ENCODE results near the gene OR2T27. TPM values are rescaled to one million over a fixed set of nuclear protein-coding genes. Genes with fewer than 3 reads are reported as not detected.

OR2T27 gene
- total and polyA plus RNA-seq, 9 of the 15 experiments (the other 6 are each of a cell fraction or from before 2014, with no cell fraction given) = not detected

DNA sequence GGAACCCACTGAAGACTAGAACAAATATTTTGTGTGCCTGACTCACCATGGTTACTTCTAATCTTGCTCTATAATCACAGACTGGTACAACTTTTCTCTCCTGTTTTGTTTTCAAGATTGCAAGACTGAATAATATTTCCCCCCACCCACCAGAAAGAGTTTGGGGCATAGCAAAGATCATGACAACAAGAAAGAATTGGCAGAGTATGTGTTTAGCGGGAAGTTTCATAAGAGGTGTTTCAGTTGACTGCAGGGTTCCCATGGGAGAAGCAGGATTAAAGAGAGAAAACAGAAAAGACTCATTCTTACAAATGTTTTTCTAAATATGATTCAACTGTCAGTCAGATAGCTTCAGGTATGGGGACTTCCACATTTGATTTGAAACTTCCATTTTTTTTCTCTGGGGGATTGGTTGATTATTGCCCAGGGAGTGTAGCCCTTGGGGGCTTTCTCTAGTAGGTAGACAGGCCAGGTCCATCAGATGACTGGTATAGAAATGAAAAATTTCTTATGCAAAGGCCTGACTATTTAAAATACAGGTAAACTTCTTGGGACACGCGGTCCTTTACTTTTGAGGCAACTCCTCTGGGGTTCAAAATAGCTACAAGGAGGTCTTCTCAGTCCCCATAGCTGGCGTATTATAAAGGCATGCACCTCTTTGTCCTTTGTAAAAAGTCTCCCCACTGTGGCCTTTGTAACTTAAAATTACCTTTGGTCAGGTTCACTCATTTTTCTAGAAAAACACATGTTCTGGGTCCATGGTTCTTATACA is 33.4 kb upstream of the OR2T27 start:
- Histone ChIP-seq H3K4me1 (replicated peaks in 1 of 2; ENCODE audit: control insufficient read depth in 2 of 2, insufficient read depth in 2 of 2, low read length in 2 of 2) (peaks cover 0 to 9% of the 10 kb centered on the region in 2 experiments; a peak in 3 of 5 replicates), H3K9me3 (replicated peaks; ENCODE audit: control insufficient read depth, insufficient read depth, low read depth, low read length) (no peaks in the 10 kb centered on the region), H3K9ac (ENCODE audit: insufficient read depth in 1 of 2, low read depth in 2 of 2, low read length in 2 of 2) (no peak overlapping the region), H4K20me1 (replicated peaks; ENCODE audit: control insufficient read depth, insufficient read depth, low read length) (no peaks in the 10 kb centered on the region), H3K27ac (ENCODE audit: extremely low read depth, low read depth, low read length) (no peak overlapping the region), H3K27me3 (ENCODE audit: control insufficient read depth in 2 of 2, insufficient read depth in 2 of 2, low read length in 2 of 2) (0 out of 5 replicates have a peak, but pooled peaks cover 0 to 5% of the 10 kb centered on the region in 2 experiments), H3K9me1 (ENCODE audit: control insufficient read depth, insufficient read depth, low read length) (no peaks in the 10 kb centered on the region), H3K79me2 (ENCODE audit: control insufficient read depth, insufficient read depth, low read length) (no peaks in the 10 kb centered on the region), H3K4me2 (ENCODE audit: insufficient read depth, low read length) (no peak overlapping the region), H2AFZ (ENCODE audit: low read depth, low read length) (no peak overlapping the region), H3K36me3 (ENCODE audit: control insufficient read depth, insufficient read depth, low read length) (no peaks in the 10 kb centered on the region), H3K4me3 (no peak overlapping the region)
- intact Hi-C loops (cut with micrococcal nuclease) (loop anchor here (10.0 kb wide), 1 partner anchor 754 kb away; no protein-coding TSS in a partner anchor), in situ Hi-C loops (cut with MboI) (no loop called here)
- ChIA-PET POLR2A (no interaction called here), CTCF (ENCODE audit: low intra/inter-chr PET ratio) (no interaction called here)
- DNase-seq (ENCODE audit: extremely low read depth in 1 of 4, low spot score in 3 of 4) (no peak), FAIRE-seq (no peak), ATAC-seq (no peak)
- no TSS peak for BruUV-seq (replicated peaks)
- WGBS (ENCODE audit: insufficient coverage, low coverage, missing lambda C conversion rate) = 0% methylated on average over 4 of the region's 4 CpGs
- TF ChIP-seq GABPA (tag; conservative IDR thresholded peaks at IDR 0.05; ENCODE audit: low read depth) (no peak), HEY1 (CRISPR knock-in tag; IDR thresholded peaks at IDR 0.05; ENCODE audit: borderline replicate concordance) (no peak), MEIS2 (IDR thresholded peaks at IDR 0.05; ENCODE audit: partially characterized antibody) (no peak), CHD1 (IDR thresholded peaks at IDR 0.05; ENCODE audit: low read length) (no peak), YY1 (IDR thresholded peaks at IDR 0.05; ENCODE audit: borderline replicate concordance in 1 of 3, control insufficient read depth in 1 of 3, extremely low read depth in 1 of 3, insufficient read depth in 3 of 3, insufficient read length in 1 of 3, insufficient replicate concordance in 2 of 3, low read depth in 1 of 3, low read length in 2 of 3) (no peak), ESRRA (IDR thresholded peaks at IDR 0.05; ENCODE audit: borderline replicate concordance, low read depth) (no peak), POLR2G (IDR thresholded peaks at IDR 0.05; ENCODE audit: low read depth, low read length) (no peak)
- TF ChIP-seq, protein P1, sequence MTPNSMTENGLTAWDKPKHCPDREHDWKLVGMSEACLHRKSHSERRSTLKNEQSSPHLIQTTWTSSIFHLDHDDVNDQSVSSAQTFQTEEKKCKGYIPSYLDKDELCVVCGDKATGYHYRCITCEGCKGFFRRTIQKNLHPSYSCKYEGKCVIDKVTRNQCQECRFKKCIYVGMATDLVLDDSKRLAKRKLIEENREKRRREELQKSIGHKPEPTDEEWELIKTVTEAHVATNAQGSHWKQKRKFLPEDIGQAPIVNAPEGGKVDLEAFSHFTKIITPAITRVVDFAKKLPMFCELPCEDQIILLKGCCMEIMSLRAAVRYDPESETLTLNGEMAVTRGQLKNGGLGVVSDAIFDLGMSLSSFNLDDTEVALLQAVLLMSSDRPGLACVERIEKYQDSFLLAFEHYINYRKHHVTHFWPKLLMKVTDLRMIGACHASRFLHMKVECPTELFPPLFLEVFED (CRISPR knock-in tag; conservative IDR thresholded peaks at IDR 0.05) = no peak
- TF ChIP-seq, protein P2, sequence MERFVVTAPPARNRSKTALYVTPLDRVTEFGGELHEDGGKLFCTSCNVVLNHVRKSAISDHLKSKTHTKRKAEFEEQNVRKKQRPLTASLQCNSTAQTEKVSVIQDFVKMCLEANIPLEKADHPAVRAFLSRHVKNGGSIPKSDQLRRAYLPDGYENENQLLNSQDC (CRISPR knock-in tag; IDR thresholded peaks at IDR 0.05) = no peak
- TF ChIP-seq, protein P3, sequence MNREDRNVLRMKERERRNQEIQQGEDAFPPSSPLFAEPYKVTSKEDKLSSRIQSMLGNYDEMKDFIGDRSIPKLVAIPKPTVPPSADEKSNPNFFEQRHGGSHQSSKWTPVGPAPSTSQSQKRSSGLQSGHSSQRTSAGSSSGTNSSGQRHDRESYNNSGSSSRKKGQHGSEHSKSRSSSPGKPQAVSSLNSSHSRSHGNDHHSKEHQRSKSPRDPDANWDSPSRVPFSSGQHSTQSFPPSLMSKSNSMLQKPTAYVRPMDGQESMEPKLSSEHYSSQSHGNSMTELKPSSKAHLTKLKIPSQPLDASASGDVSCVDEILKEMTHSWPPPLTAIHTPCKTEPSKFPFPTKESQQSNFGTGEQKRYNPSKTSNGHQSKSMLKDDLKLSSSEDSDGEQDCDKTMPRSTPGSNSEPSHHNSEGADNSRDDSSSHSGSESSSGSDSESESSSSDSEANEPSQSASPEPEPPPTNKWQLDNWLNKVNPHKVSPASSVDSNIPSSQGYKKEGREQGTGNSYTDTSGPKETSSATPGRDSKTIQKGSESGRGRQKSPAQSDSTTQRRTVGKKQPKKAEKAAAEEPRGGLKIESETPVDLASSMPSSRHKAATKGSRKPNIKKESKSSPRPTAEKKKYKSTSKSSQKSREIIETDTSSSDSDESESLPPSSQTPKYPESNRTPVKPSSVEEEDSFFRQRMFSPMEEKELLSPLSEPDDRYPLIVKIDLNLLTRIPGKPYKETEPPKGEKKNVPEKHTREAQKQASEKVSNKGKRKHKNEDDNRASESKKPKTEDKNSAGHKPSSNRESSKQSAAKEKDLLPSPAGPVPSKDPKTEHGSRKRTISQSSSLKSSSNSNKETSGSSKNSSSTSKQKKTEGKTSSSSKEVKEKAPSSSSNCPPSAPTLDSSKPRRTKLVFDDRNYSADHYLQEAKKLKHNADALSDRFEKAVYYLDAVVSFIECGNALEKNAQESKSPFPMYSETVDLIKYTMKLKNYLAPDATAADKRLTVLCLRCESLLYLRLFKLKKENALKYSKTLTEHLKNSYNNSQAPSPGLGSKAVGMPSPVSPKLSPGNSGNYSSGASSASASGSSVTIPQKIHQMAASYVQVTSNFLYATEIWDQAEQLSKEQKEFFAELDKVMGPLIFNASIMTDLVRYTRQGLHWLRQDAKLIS (CRISPR knock-in tag; IDR thresholded peaks at IDR 0.05) = no peak
- TF ChIP-seq, protein P4, sequence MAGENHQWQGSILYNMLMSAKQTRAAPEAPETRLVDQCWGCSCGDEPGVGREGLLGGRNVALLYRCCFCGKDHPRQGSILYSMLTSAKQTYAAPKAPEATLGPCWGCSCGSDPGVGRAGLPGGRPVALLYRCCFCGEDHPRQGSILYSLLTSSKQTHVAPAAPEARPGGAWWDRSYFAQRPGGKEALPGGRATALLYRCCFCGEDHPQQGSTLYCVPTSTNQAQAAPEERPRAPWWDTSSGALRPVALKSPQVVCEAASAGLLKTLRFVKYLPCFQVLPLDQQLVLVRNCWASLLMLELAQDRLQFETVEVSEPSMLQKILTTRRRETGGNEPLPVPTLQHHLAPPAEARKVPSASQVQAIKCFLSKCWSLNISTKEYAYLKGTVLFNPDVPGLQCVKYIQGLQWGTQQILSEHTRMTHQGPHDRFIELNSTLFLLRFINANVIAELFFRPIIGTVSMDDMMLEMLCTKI (IDR thresholded peaks at IDR 0.05; ENCODE audit: partially characterized antibody) = no peak
